GM10248 (cell line): ENCODE data around the gene PI4KA.
A peak's percentile ranks its signal among the peaks of the same experiment; 100 is the strongest.

Experiments
- CTCF ChIA-PET: fragments of 300-600 bp; sonication (Branson Sonifier 250); formaldehyde crosslinking; extraction: SDS; loops from one replicate; lab custom pipeline; 2021; ENCODE audit warnings: antibody characterized with exemption; lab: Yijun Ruan, JAX
- POLR2A ChIA-PET: fragments of 350-650 bp; sonication (Branson Sonifier 250); formaldehyde crosslinking; extraction: SDS; loops from one replicate; lab custom pipeline; 2020; ENCODE audit warnings: antibody characterized with exemption; lab: Yijun Ruan, JAX
- DNase-seq: peaks from one replicate; pipeline ENCODE4 v3.0.0; 2012; ENCODE audit errors: extremely low spot score
- TF ChIP-seq, protein P1 (sequence below): IDR thresholded peaks from 2 replicates; pipeline ENCODE4 v1.5.1; 2012; ENCODE audit warnings: mild to moderate bottlenecking, low read depth; ENCODE audit errors: extremely low read depth, missing control alignments, control extremely low read depth

The PI4KA gene

DNA sequence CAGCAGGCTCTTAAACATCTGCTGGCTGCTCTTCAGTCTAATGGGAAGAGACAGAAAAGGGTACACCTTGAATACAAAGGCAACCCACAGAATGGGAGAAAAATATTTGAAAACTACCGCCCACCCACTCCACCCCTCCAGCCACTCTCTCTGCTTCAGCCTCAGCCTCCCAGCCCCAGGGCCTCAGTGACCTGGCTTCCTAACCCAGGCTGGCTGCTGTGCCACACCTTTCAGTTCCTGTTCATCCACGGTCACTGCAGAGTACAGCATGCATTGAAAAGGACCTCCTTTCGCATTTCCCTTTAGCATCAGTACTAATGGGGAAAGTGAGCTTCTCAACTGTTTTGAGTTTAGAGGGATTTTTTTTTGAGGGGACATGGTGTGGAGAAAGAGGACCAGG, 113.5 kb downstream of the PI4KA start:
- ChIA-PET CTCF (no interaction called here), POLR2A (no interaction called here)
- TF ChIP-seq, protein P1, sequence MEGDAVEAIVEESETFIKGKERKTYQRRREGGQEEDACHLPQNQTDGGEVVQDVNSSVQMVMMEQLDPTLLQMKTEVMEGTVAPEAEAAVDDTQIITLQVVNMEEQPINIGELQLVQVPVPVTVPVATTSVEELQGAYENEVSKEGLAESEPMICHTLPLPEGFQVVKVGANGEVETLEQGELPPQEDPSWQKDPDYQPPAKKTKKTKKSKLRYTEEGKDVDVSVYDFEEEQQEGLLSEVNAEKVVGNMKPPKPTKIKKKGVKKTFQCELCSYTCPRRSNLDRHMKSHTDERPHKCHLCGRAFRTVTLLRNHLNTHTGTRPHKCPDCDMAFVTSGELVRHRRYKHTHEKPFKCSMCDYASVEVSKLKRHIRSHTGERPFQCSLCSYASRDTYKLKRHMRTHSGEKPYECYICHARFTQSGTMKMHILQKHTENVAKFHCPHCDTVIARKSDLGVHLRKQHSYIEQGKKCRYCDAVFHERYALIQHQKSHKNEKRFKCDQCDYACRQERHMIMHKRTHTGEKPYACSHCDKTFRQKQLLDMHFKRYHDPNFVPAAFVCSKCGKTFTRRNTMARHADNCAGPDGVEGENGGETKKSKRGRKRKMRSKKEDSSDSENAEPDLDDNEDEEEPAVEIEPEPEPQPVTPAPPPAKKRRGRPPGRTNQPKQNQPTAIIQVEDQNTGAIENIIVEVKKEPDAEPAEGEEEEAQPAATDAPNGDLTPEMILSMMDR, result no peak
- no peak for DNase-seq

DNA sequence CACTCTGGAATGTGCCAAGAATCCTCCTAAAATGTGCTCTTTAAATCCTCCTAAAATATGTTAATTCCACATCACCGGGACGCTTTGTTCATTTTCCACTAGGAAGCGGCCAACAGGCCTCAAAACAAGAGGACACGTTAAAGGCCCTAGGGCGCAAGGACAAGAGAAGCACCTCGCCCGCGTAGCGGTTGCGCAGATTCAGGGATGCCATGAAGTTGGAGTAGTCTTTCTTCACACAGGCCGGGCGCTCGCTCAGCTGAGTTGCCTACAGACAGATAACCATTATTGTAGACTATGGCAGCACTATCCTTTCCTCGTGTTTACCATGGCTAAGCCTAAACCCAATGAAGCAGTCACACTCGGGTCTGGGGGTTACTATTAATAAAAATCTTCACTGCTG, 114.2 kb downstream of the PI4KA start:
- DNase-seq, result no peak
- TF ChIP-seq, protein P1, result no peak
- CTCF ChIA-PET, result no interaction called here
- POLR2A ChIA-PET, result no interaction called here

DNA sequence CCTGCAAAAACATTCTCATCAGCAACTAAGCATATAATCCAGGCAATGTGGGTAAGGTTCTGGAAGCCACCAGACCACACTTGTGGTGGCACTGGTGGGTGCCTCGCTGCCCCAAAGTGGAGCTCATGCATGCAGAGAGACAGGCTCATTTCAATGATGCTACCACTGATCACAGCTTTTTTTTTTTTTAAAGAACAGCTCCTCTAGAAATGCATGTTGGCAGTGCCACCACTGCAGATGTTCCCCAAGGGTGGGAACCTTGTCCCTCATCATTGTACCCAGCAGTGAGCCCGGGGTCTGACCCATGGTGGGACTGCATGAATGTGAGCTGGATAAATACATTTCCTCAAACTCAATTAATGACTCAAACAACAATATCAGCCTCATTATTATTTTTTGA, 115.8 kb downstream of the PI4KA start:
- ChIA-PET POLR2A (no interaction called here), CTCF (interaction anchor here (0.7 to 2.6 kb wide), 16 partner anchors 8 to 349 kb away, joined by 3 to 9 read pairs (median 4); partner anchors contain the start of gene ZNF74)
- TF ChIP-seq, protein P1, result no peak

DNA sequence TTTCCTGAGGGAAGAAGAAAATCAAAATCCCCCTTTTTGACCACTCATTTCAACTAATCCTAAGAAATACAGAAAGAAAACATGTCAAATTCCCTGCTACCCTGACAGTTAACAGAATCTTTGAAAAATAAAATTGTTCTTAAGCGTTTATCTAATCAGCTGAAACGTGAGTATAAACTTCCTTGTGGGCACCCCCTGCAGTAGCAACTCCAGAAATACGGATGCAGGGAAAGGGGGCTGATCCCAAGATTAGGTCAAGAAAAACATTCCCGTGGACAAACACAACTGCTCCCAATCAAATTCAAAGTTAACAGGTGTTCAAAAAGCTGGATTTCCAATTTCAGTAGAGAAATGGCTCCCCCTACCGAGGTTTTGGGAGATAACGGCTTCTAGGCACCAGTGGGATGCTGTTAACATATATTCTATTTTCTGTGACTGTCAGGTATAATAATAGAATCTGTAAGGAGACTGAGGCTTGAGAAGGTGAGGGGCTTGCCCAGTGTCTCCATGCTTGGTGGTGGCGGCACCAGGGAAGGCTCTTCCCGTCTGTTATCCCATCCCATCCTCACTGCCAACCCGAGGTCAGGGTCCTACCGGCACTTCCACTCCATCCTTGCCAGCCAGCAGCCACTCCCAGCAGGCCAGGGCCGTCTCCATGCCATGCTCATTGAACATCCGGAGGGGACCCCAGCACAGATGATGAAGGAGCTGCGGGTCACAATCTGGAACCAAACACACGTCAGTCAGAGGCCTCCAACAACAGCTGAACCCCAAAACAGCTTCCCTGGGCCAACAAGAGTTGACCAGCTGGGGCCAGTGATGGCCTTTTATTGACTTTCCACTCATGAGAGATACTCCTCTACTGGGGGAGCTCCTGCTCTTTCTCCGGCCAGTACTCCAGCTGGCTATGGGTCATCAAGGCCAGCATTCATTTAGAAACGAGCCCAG, 116.7 kb downstream of the PI4KA start:
- TF ChIP-seq, protein P1, result peak; percentile 31
- POLR2A ChIA-PET, result no interaction called here
- peak; percentile 62 for DNase-seq
- CTCF ChIA-PET, result interaction anchor here (0.7 to 2.6 kb wide), 21 partner anchors 9 to 348 kb away, joined by 3 to 9 read pairs (median 4); partner anchors contain the start of gene ZNF74

More for the DNA sequence above, 115.8 kb downstream of the PI4KA start:
- no peak for DNase-seq

DNA sequence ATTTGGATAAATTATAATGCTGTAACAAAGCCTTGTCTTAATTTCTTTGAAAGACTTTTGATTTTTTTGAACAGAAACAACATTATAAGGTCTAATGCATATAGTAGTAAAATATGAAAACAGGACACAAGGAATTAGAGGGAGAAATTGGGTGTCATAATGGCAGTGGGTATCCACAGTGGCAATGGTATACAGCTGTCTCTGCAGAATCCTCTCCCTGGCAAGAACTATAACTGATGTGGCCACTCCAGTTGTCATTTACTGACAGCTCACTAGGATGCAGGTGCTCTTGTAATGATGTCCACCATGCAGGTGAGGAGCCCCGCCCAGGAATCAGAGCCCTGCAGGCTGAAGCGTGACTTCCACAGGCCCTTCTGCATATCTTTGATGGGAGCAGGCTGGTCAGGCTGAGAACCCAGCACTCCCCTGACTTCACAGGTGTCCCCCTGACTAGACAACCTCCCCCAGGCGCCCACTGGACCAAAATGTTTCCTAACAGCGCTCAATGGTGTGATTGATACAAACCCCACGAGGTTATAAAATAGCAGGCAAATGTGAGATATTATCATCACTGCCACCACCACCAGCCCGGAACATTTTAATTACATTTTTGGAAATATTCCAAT, 117.5 kb downstream of the PI4KA start:
- ChIA-PET CTCF (interaction anchor here (0.8 to 2.6 kb wide), 14 partner anchors 10 to 193 kb away, joined by 3 to 9 read pairs (median 5); no protein-coding TSS in a partner anchor), POLR2A (no interaction called here)
- no peak for DNase-seq
- TF ChIP-seq, protein P1, result no peak

DNA sequence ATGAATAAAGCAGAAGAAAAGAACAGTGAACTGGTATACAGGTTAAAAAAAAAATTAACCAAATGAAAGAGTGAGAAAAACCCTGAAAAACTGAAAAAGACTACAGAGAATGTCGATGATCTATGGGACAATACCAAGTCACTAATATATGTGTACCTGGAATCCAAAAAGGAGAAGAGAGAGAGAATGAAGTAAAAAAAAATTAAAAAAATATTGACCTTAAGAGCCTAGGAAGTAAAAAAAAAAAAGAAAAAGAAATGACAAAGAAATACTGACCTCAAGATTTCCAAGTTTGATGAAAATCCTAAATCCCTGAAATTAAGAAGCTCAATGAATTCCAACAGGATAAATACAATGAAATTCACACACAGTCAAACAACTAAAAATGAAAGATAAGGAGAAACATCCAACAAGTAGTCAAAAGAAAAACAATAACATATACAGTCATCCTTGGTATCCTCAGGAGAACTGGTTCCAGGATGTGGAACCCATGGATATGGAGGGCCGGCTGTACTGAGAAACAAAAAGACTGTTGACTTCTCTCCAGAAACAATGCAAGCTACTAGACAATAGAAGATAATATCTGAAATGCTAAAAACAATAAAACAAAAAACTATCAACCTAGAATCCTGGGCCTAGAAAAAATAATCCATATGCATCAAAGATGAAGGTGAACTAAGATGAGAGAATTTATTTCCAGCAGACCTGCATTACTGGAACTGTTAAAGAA, 118.2 kb downstream of the PI4KA start:
- no peak for DNase-seq
- ChIA-PET CTCF (interaction anchor here (1.8 to 2.6 kb wide), 3 partner anchors 18 to 120 kb away, joined by 6 to 7 read pairs (median 6); no protein-coding TSS in a partner anchor), POLR2A (no interaction called here)
- TF ChIP-seq, protein P1, result no peak
